Activated CD4-positive, alpha-beta T cell treated with anti-CD3 and anti-CD28 coated beads, Interleukin-2, amount 50 U/mL, for 24 hours (primary cell): Measurements from ENCODE around the gene IL6ST.
A peak's percentile ranks its signal among the peaks of the same experiment; 100 is the strongest.
"Not testable (repeated sequence)": the region's sequence is repeated elsewhere in the genome, so short reads cannot be mapped to it uniquely, and the experiment has no call there.

ENCODE experiments used
- DNase-seq, 2 donors: peaks; one replicate each; pipeline ENCODE4 v3.0.0-alpha.2; 2020; ENCODE audit warnings: low read depth in 1 of 2, low spot score in 1 of 2

Gene IL6ST

GRCh38 chr5:56004874-56005273, 10.1 kb upstream of the IL6ST start:
- DNase-seq: no peak

DNA sequence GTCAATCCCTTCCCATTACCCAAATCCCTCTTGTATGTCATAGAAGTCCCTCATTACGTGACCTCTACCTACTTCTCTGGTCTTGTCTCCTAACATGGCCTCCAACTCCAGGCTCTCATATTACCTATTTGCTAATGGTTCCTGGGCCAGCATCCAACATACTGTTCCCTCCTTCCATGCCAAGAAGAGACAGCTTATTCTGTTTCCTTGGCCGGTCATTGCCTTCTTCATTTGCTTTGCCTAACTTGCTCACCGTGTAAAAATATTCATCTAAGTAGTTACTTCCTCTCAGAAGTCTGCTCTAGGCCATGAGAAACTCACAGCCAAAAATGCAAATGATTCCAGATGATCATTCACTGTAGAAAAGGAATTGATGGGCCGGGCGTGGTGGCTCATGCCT, 8.9 kb upstream of the IL6ST start:
- no peak for DNase-seq

DNA sequence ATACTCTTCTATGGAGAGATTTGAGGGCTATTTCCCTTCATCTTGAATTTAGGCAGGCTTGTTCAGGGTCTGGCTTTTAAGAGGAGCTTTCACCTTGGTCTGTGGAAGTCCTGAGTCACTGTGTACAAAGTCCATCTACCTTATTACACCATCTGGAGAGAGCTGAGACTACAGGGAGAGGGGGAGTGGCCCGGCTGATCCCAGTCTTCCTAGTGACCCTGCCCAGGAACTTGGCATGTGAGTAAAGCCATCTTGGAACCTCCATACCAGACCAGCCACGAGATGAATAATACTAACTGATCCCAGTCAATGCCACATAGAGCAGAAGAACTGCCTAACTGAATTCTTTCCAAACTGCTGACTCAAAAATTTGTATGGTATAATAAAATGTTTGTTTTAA, 8.4 kb upstream of the IL6ST start:
- no peak for DNase-seq

- no peak for DNase-seq
Measured at GRCh38 chr5:56002303-56002702, 7.5 kb upstream of the IL6ST start.

DNA sequence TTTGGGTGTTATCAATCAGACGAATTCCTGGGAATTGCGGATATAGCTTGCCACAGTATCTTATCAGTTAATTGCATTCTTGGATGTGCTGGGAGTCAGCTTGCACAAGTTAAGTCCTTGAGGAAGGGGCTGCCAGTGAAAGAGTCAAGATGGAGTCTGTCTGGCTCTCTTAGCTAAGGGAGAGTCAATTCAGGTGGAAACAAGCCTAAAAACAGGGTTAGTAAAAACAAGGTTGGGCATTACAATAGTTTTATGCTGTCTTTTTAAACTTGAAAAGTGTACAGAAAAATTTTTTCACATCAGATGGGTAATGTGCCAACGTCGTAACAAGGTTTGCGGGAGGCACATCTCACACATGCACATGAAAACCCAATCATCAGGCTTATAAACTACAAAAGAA, 5.5 kb upstream of the IL6ST start:
- not testable (repeated sequence) for DNase-seq

GRCh38 chr5:55998966-55999365, 4.2 kb upstream of the IL6ST start:
- no peak for DNase-seq

DNA sequence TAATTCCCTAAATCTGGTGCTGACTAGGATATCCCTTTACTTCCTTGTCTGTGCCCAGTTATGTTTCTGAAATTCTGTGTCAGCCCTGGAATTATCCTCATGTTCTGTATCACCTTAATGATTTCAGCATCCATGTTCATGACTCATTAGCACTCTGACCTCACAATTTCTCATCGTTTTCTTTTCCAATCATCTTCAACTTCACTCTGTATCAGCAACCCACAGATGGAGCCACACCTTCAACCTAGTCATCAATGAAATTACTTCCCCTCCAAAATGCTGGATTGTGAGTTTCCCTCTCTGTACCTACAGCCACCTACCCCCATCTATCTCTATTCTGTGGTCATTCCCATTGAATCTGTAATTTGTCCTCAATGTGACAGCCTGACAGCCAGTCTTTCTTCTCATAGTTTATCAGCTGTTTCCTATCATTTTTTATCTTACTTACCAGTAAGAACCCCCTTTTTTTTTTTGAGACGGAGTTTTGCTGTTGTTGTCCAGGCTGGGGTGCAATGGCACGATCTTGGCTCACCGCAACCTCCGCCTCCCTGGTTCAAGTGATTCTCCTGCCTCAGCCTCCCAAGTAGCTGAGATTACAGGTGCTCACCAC, 3.1 kb upstream of the IL6ST start:
- DNase-seq: peak in 1 of 2 donors; percentile 33

DNA sequence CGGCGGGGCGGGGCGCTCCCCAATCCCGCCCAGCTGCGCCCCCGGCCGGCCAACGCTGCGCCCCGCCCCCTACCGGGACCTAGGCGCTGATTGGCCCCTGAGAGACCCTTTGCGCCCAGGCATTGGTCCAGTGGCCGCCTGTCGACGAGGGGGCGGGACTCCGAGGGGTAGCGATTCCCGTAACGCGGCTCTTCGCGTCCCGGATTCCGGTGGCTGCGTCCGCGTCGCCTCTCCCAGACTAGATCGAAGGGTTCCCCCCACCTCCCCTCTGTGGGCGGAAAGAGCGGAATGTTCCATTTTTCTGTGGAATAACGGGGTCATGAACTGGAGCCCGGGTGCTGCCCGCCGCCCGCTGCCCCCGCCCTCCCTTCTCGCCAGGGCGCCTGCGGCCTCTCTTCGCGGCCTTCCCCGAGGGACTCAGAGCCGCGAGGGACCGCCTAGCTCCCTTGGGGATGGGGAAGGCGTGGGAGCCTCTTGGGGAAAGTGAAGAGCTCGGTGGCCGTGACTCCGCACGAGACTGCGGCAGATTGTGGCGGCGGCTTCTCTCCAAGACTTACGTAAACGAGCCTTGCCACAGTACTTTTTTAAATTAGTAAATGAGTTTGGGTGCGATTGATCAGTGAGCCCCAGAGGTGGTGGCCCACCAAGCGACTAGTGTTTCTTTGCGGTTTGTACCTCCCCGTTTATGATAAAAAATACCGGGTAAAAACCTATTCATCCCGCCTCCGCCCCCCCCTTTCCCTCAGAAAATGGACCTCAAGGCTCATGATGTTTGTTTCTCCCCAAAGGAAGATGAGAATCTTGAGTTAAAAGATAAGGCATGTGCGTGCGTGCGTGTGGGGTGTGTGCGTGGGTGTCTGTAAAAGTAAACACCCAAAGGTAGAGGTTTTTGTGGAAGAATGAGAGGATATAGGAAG, 493 bp upstream of the IL6ST start:
- peak; percentile 92 to 96 for DNase-seq

- DNase-seq: no peak
Measured at GRCh38 chr5:55993731-55994494, 850 bp downstream of the IL6ST start.

- no peak for DNase-seq
Measured at GRCh38 chr5:55993013-55993412, 1.8 kb downstream of the IL6ST start.

DNA sequence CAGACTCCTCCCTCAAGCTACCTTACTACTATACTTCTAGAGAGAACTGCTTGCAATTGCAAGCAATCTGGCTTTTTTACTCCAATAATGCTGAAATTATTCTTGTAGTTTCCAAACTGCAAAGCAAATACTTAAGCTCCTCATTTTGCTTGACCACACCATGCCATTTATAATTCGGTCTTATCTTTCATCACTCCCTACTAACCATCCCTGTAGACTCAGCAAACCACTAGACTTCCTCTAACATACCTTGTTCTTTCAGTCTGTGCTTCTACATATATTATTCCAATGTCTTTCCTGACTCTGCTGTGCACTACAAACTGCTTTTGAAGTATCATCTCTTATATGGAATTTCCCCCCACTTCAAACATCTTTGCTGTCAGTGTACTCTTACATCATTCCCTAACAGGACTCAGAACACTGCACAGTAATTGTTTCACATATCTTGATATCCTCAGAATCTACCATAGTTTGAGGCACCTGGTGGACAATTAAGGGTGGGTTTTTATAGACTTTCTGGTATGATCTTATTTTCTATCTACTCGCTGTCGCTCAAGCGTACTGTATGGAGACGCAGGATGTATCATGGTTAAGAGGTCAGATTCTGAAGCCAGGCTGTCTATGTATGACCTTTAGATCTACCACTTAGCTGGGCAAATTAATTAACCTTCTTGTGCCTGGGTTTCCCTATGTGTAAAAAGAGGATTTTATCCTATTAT, 2.8 kb downstream of the IL6ST start:
- no peak for DNase-seq

DNA sequence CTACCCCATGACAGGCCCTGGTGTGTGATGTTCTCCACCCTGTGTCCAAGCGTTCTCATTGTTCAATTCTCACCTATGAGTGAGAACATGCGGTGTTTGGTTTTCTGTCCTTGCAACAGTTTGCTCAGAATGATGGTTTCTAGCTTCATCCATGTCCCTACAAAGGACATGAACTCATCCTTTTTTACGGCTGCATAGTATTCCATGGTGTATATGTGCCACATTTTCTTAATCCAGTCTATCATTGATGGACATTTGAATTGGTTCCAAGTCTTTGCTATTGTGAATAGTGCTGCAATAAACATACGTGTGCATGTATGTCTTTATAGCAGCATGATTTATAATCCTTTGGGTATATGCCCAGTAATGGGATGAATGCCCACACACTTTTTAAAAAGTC, 3.9 kb downstream of the IL6ST start:
- not testable (repeated sequence) for DNase-seq

DNA sequence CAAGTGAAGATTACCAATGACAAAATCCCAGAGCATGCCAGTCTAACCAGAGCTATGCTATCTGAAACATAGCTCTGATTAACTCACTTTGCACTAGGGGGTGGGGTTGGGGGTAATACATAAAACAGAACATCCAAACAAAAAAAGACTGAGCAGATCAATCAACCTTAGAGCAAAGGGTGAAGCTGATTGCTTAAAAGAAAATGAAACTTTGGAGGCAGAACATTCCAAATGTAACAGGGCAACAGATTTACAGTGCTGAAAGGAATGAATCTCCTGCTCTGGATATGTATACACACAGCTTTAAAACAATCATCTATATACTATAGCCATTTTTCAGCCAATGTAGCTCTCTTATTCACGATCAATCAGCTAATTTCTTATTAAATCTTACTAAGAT, 4.9 kb downstream of the IL6ST start:
- no peak for DNase-seq

- no peak for DNase-seq
Measured at GRCh38 chr5:55988979-55989638, 5.7 kb downstream of the IL6ST start.

DNA sequence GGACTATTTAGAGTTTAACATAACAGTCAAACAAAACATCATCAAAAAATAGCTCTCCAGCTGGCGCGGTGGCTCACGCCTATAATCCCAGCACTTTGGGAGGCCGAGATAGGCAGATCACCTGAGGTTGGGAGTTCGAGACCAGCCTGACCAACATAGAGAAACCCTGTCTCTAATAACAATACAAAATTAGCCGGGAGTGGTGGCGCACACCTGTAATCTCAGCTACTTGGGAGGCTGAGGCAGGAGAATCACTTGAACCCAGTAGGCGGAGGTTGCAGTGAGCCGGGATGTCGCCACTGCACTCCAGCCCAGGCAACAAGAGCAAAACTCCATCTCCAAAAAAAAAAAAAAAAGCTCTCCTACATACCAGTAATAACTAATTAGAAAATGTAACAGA, 6.3 kb downstream of the IL6ST start:
- not testable (repeated sequence) for DNase-seq

- no peak for DNase-seq
Measured at GRCh38 chr5:55986931-55987330, 7.8 kb downstream of the IL6ST start.

DNA sequence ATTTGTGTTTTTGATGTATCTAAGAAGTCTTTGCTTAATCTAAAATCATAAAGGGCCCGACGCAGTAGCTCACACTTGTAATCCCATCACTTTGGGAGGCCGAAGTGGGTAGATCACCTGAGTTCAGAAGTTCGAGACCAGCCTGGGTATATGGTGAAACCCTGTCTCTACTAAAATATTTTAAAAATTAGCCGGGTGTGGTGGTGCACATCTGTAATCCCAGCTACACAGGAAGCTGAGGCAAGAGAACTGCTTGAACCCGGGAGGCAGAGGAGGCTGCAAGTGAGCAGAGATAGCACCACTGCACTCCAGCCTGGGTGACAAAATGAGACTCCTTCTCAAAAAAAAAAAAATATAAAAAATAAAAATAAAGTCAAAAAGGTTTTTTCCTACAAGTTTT, 9.6 kb downstream of the IL6ST start:
- no peak for DNase-seq

DNA sequence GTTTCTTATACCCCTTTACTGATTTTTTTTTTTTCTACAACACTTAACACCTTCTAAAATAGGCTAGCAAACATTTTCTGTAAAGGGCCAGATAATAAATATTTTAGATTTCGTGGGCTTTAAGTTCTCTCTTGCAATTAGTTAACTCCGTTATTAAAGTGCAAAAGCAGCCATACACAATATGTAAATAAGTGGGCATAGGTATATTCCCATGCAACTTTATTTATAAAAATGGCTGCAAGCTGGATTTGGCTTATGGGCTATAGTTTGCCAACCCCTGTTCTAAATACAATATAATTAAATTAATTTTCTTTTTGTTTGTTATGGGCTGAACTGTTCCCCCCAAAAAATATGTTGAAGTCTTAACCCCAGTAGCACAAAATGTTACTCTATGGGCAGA, 10.8 kb downstream of the IL6ST start:
- DNase-seq: no peak

DNA sequence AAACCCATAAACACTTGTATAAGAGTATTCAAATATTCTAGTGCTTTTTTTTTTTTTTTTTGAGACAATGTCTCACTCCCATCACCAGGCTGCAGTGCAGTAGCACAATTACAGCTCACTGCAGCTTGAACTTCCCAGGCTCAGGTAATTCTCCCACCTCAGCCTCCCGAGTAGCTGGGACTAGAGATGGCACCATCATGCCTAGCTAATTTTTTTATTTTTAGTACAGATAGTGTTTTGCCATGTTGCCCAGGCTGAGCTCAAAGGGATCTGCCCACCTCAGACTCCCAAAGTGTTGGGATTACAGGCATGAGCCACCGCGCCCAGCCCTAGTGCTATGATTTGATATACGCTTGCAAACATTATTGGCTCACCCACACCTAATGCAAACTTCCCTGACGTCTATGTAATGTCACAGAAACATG, 11.8 kb downstream of the IL6ST start:
- no peak for DNase-seq

- no peak for DNase-seq
Measured at GRCh38 chr5:55973296-55973695, 21.5 kb downstream of the IL6ST start.

DNA sequence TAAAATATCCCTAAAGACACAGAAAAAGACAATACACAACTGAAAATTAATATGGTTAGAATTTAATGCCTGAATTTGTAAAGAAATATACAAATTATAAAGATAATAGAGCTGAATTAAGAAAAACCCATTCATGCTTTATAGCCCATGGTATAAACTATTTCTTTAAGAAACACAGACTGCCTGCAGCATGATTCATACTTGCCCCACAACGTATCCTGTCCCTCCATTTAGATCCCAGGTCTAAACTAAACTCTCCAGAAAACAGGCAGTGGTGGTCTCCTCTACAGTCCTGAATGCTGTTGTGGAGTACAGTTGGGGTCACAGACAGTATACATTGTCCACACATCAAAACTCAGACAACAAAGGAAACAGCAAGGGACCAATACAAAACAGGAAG, 24.8 kb downstream of the IL6ST start:
- DNase-seq: no peak
